Measurements from ENCODE around the gene ZBTB11.

GRCh38 chr3:101676765-101677435, at the start of gene ZBTB11:
- TF ChIP-seq, protein P1, sequence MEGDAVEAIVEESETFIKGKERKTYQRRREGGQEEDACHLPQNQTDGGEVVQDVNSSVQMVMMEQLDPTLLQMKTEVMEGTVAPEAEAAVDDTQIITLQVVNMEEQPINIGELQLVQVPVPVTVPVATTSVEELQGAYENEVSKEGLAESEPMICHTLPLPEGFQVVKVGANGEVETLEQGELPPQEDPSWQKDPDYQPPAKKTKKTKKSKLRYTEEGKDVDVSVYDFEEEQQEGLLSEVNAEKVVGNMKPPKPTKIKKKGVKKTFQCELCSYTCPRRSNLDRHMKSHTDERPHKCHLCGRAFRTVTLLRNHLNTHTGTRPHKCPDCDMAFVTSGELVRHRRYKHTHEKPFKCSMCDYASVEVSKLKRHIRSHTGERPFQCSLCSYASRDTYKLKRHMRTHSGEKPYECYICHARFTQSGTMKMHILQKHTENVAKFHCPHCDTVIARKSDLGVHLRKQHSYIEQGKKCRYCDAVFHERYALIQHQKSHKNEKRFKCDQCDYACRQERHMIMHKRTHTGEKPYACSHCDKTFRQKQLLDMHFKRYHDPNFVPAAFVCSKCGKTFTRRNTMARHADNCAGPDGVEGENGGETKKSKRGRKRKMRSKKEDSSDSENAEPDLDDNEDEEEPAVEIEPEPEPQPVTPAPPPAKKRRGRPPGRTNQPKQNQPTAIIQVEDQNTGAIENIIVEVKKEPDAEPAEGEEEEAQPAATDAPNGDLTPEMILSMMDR (IDR thresholded peaks at IDR 0.05), result peak; percentile 72
- TF ChIP-seq EZH2phosphoT487 (IDR thresholded peaks at IDR 0.05) (no peak), EZH2 (IDR thresholded peaks at IDR 0.05) (no peak)

All from neural progenitor cell (in vitro differentiated cells).